Activated gamma-delta T cell treated with Interleukin-2 at 50 U/mL for 16 hours (primary cell): ENCODE measurements around the gene DSC2.

Source experiments
- DNase-seq: peaks from one replicate; pipeline ENCODE4 v3.0.0-alpha.2; 2020

Gene DSC2

GRCh38 chr18:31097666-31098065 is 4.6 kb downstream of the DSC2 start:
- DNase-seq: no peak

GRCh38 chr18:31093880-31094279 is 8.3 kb downstream of the DSC2 start:
- DNase-seq: no peak

- no peak for DNase-seq
These were observed 8.9 kb downstream of the DSC2 start for GRCh38 chr18:31093294-31093693.

- no peak for DNase-seq
These were observed 10.9 kb downstream of the DSC2 start for GRCh38 chr18:31091350-31091749.

GRCh38 chr18:31088532-31088931 is 13.7 kb downstream of the DSC2 start:
- no peak for DNase-seq

- no peak for DNase-seq
These were observed 22.2 kb downstream of the DSC2 start for GRCh38 chr18:31079973-31080372.

- no peak for DNase-seq
These were observed 24.3 kb downstream of the DSC2 start for GRCh38 chr18:31077878-31078277.

GRCh38 chr18:31072175-31072574 is 30.0 kb downstream of the DSC2 start:
- no peak for DNase-seq

- no peak for DNase-seq
These were observed 32.0 kb downstream of the DSC2 start for GRCh38 chr18:31070206-31070605.

- DNase-seq: no peak
These were observed 36.0 kb downstream of the DSC2 start for GRCh38 chr18:31066266-31066665.

GRCh38 chr18:31065036-31065773 is 37.0 kb downstream of the DSC2 start:
- no peak for DNase-seq

GRCh38 chr18:31064130-31064529 is 38.1 kb downstream of the DSC2 start:
- DNase-seq: no peak

GRCh38 chr18:31061945-31062344 is 40.3 kb downstream of the DSC2 start:
- no peak for DNase-seq

- DNase-seq: no peak
These were observed 43.3 kb downstream of the DSC2 start for GRCh38 chr18:31058897-31059296.

- DNase-seq: no peak
These were observed 44.3 kb downstream of the DSC2 start for GRCh38 chr18:31057917-31058316.

GRCh38 chr18:31057051-31057450 is 45.2 kb downstream of the DSC2 start:
- DNase-seq: no peak

GRCh38 chr18:31056296-31056695 is 45.9 kb downstream of the DSC2 start:
- no peak for DNase-seq

- no peak for DNase-seq
These were observed 51.6 kb downstream of the DSC2 start for GRCh38 chr18:31050635-31051034.

GRCh38 chr18:31049189-31049588 is 53.0 kb downstream of the DSC2 start:
- DNase-seq: no peak

GRCh38 chr18:31048216-31048615 is 54.0 kb downstream of the DSC2 start:
- no peak for DNase-seq

GRCh38 chr18:31046916-31047315 is 55.3 kb downstream of the DSC2 start:
- no peak for DNase-seq

- no peak for DNase-seq
These were observed 56.6 kb downstream of the DSC2 start for GRCh38 chr18:31045599-31045998.

- DNase-seq: no peak
These were observed 57.3 kb downstream of the DSC2 start for GRCh38 chr18:31044926-31045325.

GRCh38 chr18:31043709-31044108 is 58.5 kb downstream of the DSC2 start:
- no peak for DNase-seq
